Measurements from ENCODE around the gene RNASE7.

- TF ChIP-seq POLR2A (IDR thresholded peaks at IDR 0.05) (no peak), CTCF (IDR thresholded peaks at IDR 0.05) (no peak), EP300 (IDR thresholded peaks at IDR 0.05) (no peak), POLR2AphosphoS5 (IDR thresholded peaks at IDR 0.05) (no peak)
These were observed 11.3 kb downstream of the RNASE7 start for GRCh38 chr14:21053184-21054122.

Data from suprapubic skin (tissue), 4 donors.